ENCODE measurements around the gene MTA3. TPM values are rescaled to one million over a fixed set of nuclear protein-coding genes. Genes with fewer than 3 reads are reported as not detected.

The MTA3 gene
- total and polyA plus RNA-seq, 9 of the 15 experiments (the other 6 are each of a cell fraction or from before 2014, with no cell fraction given): 12.4 to 39.6 (median 23.5) TPM

- H3K4me1 ChIP-seq (replicated peaks in 1 of 2; ENCODE audit: control insufficient read depth in 2 of 2, insufficient read depth in 2 of 2, low read length in 2 of 2): peaks cover 3 to 5% of the 10 kb centered on the region in 2 experiments; a peak in 2 of 5 replicates
- H3K9me3 ChIP-seq (replicated peaks; ENCODE audit: control insufficient read depth, insufficient read depth, low read depth, low read length): no peaks in the 10 kb centered on the region
- no peak overlapping the region for H3K9ac ChIP-seq (ENCODE audit: insufficient read depth in 1 of 2, low read depth in 2 of 2, low read length in 2 of 2)
- no peaks in the 10 kb centered on the region for H4K20me1 ChIP-seq (replicated peaks; ENCODE audit: control insufficient read depth, insufficient read depth, low read length)
- H3K4me2 ChIP-seq (ENCODE audit: insufficient read depth, low read length): no peak overlapping the region
- intact Hi-C loops (cut with micrococcal nuclease) (no loop called here), in situ Hi-C loops (cut with MboI) (no loop called here)
- no peaks in the 10 kb centered on the region for H3K9me1 ChIP-seq (ENCODE audit: control insufficient read depth, insufficient read depth, low read length)
- H3K36me3 ChIP-seq (ENCODE audit: control insufficient read depth, insufficient read depth, low read length): no peaks in the 10 kb centered on the region
- H3K27me3 ChIP-seq (ENCODE audit: control insufficient read depth in 2 of 2, insufficient read depth in 2 of 2, low read length in 2 of 2): no peaks in the 10 kb centered on the region
- ATAC-seq: no peak
- H2AFZ ChIP-seq (ENCODE audit: low read depth, low read length): no peak overlapping the region
- WGBS (ENCODE audit: insufficient coverage, low coverage, missing lambda C conversion rate): 61% methylated on average over 4 of the region's 4 CpGs
- BruUV-seq (replicated peaks): no TSS peak
- DNase-seq (ENCODE audit: extremely low read depth in 1 of 4, low spot score in 3 of 4): no peak
- CTCF ChIA-PET (ENCODE audit: low intra/inter-chr PET ratio): interaction anchor here (0.6 kb wide), 1 partner anchor 142 kb away, joined by 5 read pairs; no protein-coding TSS in a partner anchor
- POLR2A ChIA-PET: no interaction called here
- H3K4me3 ChIP-seq: no peak overlapping the region
- TF ChIP-seq CREBBP (IDR thresholded peaks at IDR 0.05; ENCODE audit: low read depth, low read length): no peak
- no peak for TF ChIP-seq ZC3H11A (IDR thresholded peaks at IDR 0.05; ENCODE audit: low read depth, low read length)
- TF ChIP-seq POLR3G (IDR thresholded peaks at IDR 0.05; ENCODE audit: extremely low read depth, insufficient read length, insufficient replicate concordance): no peak
- TF ChIP-seq ZBTB26 (CRISPR knock-in tag; IDR thresholded peaks at IDR 0.05): no peak
- no peak for TF ChIP-seq TAF9B (IDR thresholded peaks at IDR 0.05; ENCODE audit: partially characterized antibody)
- TF ChIP-seq ZNF197 (CRISPR knock-in tag; IDR thresholded peaks at IDR 0.05; ENCODE audit: low read depth): no peak
- TF ChIP-seq, protein P1, sequence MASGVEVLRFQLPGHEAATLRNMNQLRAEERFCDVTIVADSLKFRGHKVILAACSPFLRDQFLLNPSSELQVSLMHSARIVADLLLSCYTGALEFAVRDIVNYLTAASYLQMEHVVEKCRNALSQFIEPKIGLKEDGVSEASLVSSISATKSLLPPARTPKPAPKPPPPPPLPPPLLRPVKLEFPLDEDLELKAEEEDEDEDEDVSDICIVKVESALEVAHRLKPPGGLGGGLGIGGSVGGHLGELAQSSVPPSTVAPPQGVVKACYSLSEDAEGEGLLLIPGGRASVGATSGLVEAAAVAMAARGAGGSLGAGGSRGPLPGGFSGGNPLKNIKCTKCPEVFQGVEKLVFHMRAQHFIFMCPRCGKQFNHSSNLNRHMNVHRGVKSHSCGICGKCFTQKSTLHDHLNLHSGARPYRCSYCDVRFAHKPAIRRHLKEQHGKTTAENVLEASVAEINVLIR (CRISPR knock-in tag; IDR thresholded peaks at IDR 0.05): no peak
- no peak for TF ChIP-seq RBM15 (IDR thresholded peaks at IDR 0.05; ENCODE audit: insufficient read depth, low read length)
- no peak for TF ChIP-seq PTBP1 (IDR thresholded peaks at IDR 0.05; ENCODE audit: low read depth, low read length)
- FAIRE-seq: no peak
- no peak overlapping the region for H3K27ac ChIP-seq (ENCODE audit: extremely low read depth, low read depth, low read length)
- H3K79me2 ChIP-seq (ENCODE audit: control insufficient read depth, insufficient read depth, low read length): no peaks in the 10 kb centered on the region
Observed at GRCh38 chr2:42659609-42660008, 91.2 kb downstream of the MTA3 start.

Measured in K562 (cell line).